Osteoblast (primary cell): ENCODE measurements around the gene TMEM52. TPM values are rescaled to one million over a fixed set of nuclear protein-coding genes. Genes with fewer than 3 reads are reported as not detected.
A peak's percentile ranks its signal among the peaks of the same experiment; 100 is the strongest.

Experiments
- DNase-seq: peaks from one replicate; pipeline ENCODE4 v3.0.0; 2011; ENCODE audit warnings: low spot score, mixed read lengths; ENCODE audit not compliant: insufficient read length; ENCODE audit errors: missing footprints
- H2AFZ ChIP-seq: 2 replicates; pipeline ENCODE4 v1.6.0; 2011; ENCODE audit warnings: mild to moderate bottlenecking, low read length
- H3K27ac ChIP-seq: 2 replicates; pipeline ENCODE4 v1.5.1; 2011; ENCODE audit warnings: mild to moderate bottlenecking, low read depth, low read length, moderate library complexity
- H3K27me3 ChIP-seq: 2 replicates; pipeline ENCODE4 v1.6.0; 2012; ENCODE audit warnings: mild to moderate bottlenecking, control low read depth, inconsistent platforms, low read length, moderate library complexity; ENCODE audit not compliant: insufficient read depth
- H3K36me3 ChIP-seq: 2 replicates; pipeline ENCODE4 v1.5.1; 2011; ENCODE audit warnings: mild to moderate bottlenecking, low read length, control low read depth, moderate library complexity; ENCODE audit not compliant: insufficient read depth
- H3K4me1 ChIP-seq: 2 replicates; pipeline ENCODE4 v1.5.1; 2011; ENCODE audit warnings: mild to moderate bottlenecking, low read length, control low read depth, moderate library complexity; ENCODE audit not compliant: insufficient read depth
- H3K4me2 ChIP-seq: 2 replicates; pipeline ENCODE4 v1.6.0; 2011; ENCODE audit warnings: mild to moderate bottlenecking, low read length; ENCODE audit not compliant: insufficient read depth
- H3K4me3 ChIP-seq: fragments of 200-600 bp; sonication (generic); 3 replicates; pipeline ENCODE4 v1.5.1; 2012; ENCODE audit warnings: mild to moderate bottlenecking, low read length, inconsistent platforms; ENCODE audit not compliant: insufficient read depth
- H3K79me2 ChIP-seq: 2 replicates; pipeline ENCODE4 v1.6.0; 2012; ENCODE audit warnings: mild to moderate bottlenecking, low read length, control low read depth, inconsistent platforms; ENCODE audit not compliant: insufficient read depth
- H3K9me3 ChIP-seq: 2 replicates; pipeline ENCODE4 v1.5.1; 2011; ENCODE audit warnings: low read depth, low read length, control low read depth
- H4K20me1 ChIP-seq: 2 replicates; pipeline ENCODE4 v1.6.0; 2012; ENCODE audit warnings: mild to moderate bottlenecking, low read length, control low read depth; ENCODE audit not compliant: insufficient read depth
- CTCF ChIP-seq: IDR thresholded peaks from 2 replicates; pipeline ENCODE4 v1.5.1; 2011; ENCODE audit warnings: mild to moderate bottlenecking, low read depth, low read length, moderate library complexity; ENCODE audit errors: extremely low read depth
- total RNA-seq: library from RNA; depleted of rRNA; stranded (reverse); fragments of >200 nt; gene quantifications from 2 replicates; pipeline ENCODE4 v1.2.3, GENCODE V29; 2012

Gene TMEM52
- total RNA-seq, 1 donor: not detected

- DNase-seq: no peak
- no peak overlapping the region for H2AFZ ChIP-seq
- H3K4me1 ChIP-seq: peaks cover 12% of the 10 kb centered on the region
- TF ChIP-seq CTCF: no peak
- no peaks in the 10 kb centered on the region for H3K36me3 ChIP-seq
- peaks cover 2% of the 10 kb centered on the region for H3K27me3 ChIP-seq
- no peak overlapping the region for H3K27ac ChIP-seq
- peaks cover under 1% of the 10 kb centered on the region for H4K20me1 ChIP-seq
- H3K4me2 ChIP-seq: no peak overlapping the region
- peaks cover 7% of the 10 kb centered on the region for H3K79me2 ChIP-seq
- H3K4me3 ChIP-seq: no peak overlapping the region
- H3K9me3 ChIP-seq: no peaks in the 10 kb centered on the region
Observed at GRCh38 chr1:1911350-1912041, 7.6 kb downstream of the TMEM52 start.

GRCh38 chr1:1910651-1911331, 8.3 kb downstream of the TMEM52 start:
- no peak overlapping the region for H2AFZ ChIP-seq

GRCh38 chr1:1910033-1910465, 9.0 kb downstream of the TMEM52 start:
- H3K36me3 ChIP-seq: no peaks in the 10 kb centered on the region
- H3K4me2 ChIP-seq: peak overlapping the region; percentile 78
- no peaks in the 10 kb centered on the region for H3K9me3 ChIP-seq
- no peak overlapping the region for H2AFZ ChIP-seq
- H4K20me1 ChIP-seq: peaks cover 3% of the 10 kb centered on the region
- H3K79me2 ChIP-seq: peaks cover 7% of the 10 kb centered on the region
- peak overlapping the region; percentile 72 for H3K4me3 ChIP-seq
- DNase-seq: no peak
- no peak for TF ChIP-seq CTCF
- H3K4me1 ChIP-seq: peaks cover 12% of the 10 kb centered on the region
- H3K27me3 ChIP-seq: no peaks in the 10 kb centered on the region
- H3K27ac ChIP-seq: peak overlapping the region; percentile 60

More at GRCh38 chr1:1910651-1911331, 8.3 kb downstream of the TMEM52 start:
- Histone ChIP-seq H3K4me3 (no peak overlapping the region), H3K27ac (no peak overlapping the region), H3K79me2 (peaks cover 7% of the 10 kb centered on the region), H3K9me3 (no peaks in the 10 kb centered on the region), H3K4me2 (no peak overlapping the region), H4K20me1 (peaks cover 3% of the 10 kb centered on the region), H3K36me3 (no peaks in the 10 kb centered on the region), H3K4me1 (peaks cover 12% of the 10 kb centered on the region), H3K27me3 (peaks cover 2% of the 10 kb centered on the region)
- no peak for TF ChIP-seq CTCF
- DNase-seq: no peak

- peak overlapping the region; percentile 70 for H3K27ac ChIP-seq
- peaks cover 12% of the 10 kb centered on the region for H3K4me1 ChIP-seq
- H3K4me2 ChIP-seq: peak overlapping the region; percentile 87
- DNase-seq: peak; percentile 95
- H3K79me2 ChIP-seq: peaks cover 7% of the 10 kb centered on the region
- no peaks in the 10 kb centered on the region for H3K27me3 ChIP-seq
- H3K4me3 ChIP-seq: peak overlapping the region; percentile 83
- H3K36me3 ChIP-seq: no peaks in the 10 kb centered on the region
- no peak for TF ChIP-seq CTCF
- H4K20me1 ChIP-seq: peaks cover 3% of the 10 kb centered on the region
- H3K9me3 ChIP-seq: no peaks in the 10 kb centered on the region
- H2AFZ ChIP-seq: peak overlapping the region; percentile 86
Observed at GRCh38 chr1:1908506-1908791, 10.6 kb downstream of the TMEM52 start.
